ENCODE data around the gene ERLEC1.

DNA sequence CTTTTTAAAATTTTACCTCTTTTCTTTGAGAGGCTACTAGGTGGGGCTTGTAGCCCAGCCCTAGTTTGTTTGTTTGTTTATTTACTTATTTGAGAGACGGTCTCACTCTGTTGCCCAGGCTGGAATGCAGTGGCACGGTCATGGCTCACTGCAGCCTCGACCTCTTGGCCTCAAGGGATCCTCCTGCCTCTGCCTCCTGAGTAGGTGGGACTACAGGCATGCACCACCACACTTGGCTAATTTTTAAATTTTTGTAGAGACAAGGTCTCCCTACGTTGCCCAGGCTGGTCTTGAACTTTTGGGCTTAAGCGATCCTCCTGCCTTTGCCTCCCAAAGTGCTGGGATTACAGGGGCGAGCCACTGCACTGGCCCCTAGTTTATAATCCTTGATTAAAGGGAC is 35.0 kb downstream of the ERLEC1 start:
- TF ChIP-seq, protein P1, sequence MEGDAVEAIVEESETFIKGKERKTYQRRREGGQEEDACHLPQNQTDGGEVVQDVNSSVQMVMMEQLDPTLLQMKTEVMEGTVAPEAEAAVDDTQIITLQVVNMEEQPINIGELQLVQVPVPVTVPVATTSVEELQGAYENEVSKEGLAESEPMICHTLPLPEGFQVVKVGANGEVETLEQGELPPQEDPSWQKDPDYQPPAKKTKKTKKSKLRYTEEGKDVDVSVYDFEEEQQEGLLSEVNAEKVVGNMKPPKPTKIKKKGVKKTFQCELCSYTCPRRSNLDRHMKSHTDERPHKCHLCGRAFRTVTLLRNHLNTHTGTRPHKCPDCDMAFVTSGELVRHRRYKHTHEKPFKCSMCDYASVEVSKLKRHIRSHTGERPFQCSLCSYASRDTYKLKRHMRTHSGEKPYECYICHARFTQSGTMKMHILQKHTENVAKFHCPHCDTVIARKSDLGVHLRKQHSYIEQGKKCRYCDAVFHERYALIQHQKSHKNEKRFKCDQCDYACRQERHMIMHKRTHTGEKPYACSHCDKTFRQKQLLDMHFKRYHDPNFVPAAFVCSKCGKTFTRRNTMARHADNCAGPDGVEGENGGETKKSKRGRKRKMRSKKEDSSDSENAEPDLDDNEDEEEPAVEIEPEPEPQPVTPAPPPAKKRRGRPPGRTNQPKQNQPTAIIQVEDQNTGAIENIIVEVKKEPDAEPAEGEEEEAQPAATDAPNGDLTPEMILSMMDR (IDR thresholded peaks at IDR 0.05; ENCODE audit: low read depth, low read length) = no peak
- no peak for TF ChIP-seq POLR2A (IDR thresholded peaks at IDR 0.05; ENCODE audit: extremely low read depth, insufficient read length)
- TF ChIP-seq, protein P2, sequence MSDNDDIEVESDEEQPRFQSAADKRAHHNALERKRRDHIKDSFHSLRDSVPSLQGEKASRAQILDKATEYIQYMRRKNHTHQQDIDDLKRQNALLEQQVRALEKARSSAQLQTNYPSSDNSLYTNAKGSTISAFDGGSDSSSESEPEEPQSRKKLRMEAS (IDR thresholded peaks at IDR 0.05; ENCODE audit: low read depth, low read length) = no peak
- TF ChIP-seq MYC (IDR thresholded peaks at IDR 0.05; ENCODE audit: low read depth, low read length) = no peak

Data from NB4 (cell line).